Mesendoderm (in vitro differentiated cells): ENCODE data around the gene GUK1.

Experiments
- DNase-seq: peaks from one replicate; pipeline ENCODE4 v3.0.0; 2013
- H2AK5ac ChIP-seq: 2 replicates; pipeline ENCODE4 v1.6.1; 2013; ENCODE audit warnings: low read length, inconsistent platforms
- H2BK120ac ChIP-seq: 2 replicates; pipeline ENCODE4 v1.6.1; 2013; ENCODE audit warnings: low read depth, mild to moderate bottlenecking, low read length, moderate library complexity, mixed read lengths
- H2BK15ac ChIP-seq: replicated peaks from 2 replicates; pipeline ENCODE4 v1.6.1; 2013; ENCODE audit warnings: low read depth, mild to moderate bottlenecking, moderate library complexity
- H2BK5ac ChIP-seq: 2 replicates; pipeline ENCODE4 v1.6.1; 2013; ENCODE audit warnings: low read length, inconsistent platforms
- H3K18ac ChIP-seq: 2 replicates; pipeline ENCODE4 v1.6.1; 2013; ENCODE audit warnings: mild to moderate bottlenecking, low read length, mixed read lengths
- H3K23ac ChIP-seq: one replicate; pipeline ENCODE4 v1.6.1; 2013; ENCODE audit warnings: low read length
- H3K27ac ChIP-seq: 2 replicates; pipeline ENCODE4 v1.5.1; 2013; ENCODE audit warnings: low read depth, mild to moderate bottlenecking, inconsistent platforms, low read length, moderate library complexity
- H3K27me3 ChIP-seq: 2 replicates; pipeline ENCODE4 v1.6.1; 2013; ENCODE audit warnings: low read length, control low read depth, mild to moderate bottlenecking, inconsistent platforms; ENCODE audit not compliant: insufficient read depth, poor library complexity
- H3K36me3 ChIP-seq: 2 replicates; pipeline ENCODE4 v1.6.1; 2013; ENCODE audit warnings: low read length, inconsistent platforms; ENCODE audit not compliant: control insufficient read depth, insufficient read depth
- H3K4ac ChIP-seq: one replicate; pipeline ENCODE4 v1.6.1; 2013; ENCODE audit warnings: low read depth, mild to moderate bottlenecking, low read length, moderate library complexity
- H3K4me1 ChIP-seq: 2 replicates; pipeline ENCODE4 v1.6.1; 2013; ENCODE audit warnings: low read depth, low read length, inconsistent platforms; ENCODE audit not compliant: control insufficient read depth
- H3K4me2 ChIP-seq: 2 replicates; pipeline ENCODE4 v1.6.1; 2013; ENCODE audit warnings: low read length
- H3K4me3 ChIP-seq: 2 replicates; pipeline ENCODE4 v1.5.1; 2013; ENCODE audit warnings: mild to moderate bottlenecking, low read length
- H3K56ac ChIP-seq: one replicate; pipeline ENCODE4 v1.6.1; 2013; ENCODE audit warnings: low read length
- H3K79me1 ChIP-seq: 2 replicates; pipeline ENCODE4 v1.6.1; 2013; ENCODE audit warnings: low read length, inconsistent platforms
- H3K79me2 ChIP-seq: 2 replicates; pipeline ENCODE4 v1.6.1; 2013; ENCODE audit warnings: mild to moderate bottlenecking, low read length; ENCODE audit not compliant: control insufficient read depth, insufficient read depth
- H3K9ac ChIP-seq: 2 replicates; pipeline ENCODE4 v1.6.1; 2013; ENCODE audit warnings: low read length, inconsistent platforms
- H4K5ac ChIP-seq: one replicate; pipeline ENCODE4 v1.6.1; 2013; ENCODE audit warnings: low read length
- H4K8ac ChIP-seq: one replicate; pipeline ENCODE4 v1.6.1; 2013; ENCODE audit warnings: low read depth, mild to moderate bottlenecking, control low read depth, low read length, moderate library complexity
- WGBS: extraction: QIAGEN DNeasy Blood & Tissue Kit; methylation state at CpG from one replicate; pipeline ENCODE4 v1.1.7; 2013; ENCODE audit warnings: low lambda C conversion rate, missing lambda C conversion rate; ENCODE audit not compliant: insufficient coverage; ENCODE audit errors: extremely low coverage; 5-methylcytosine and 5-hydroxymethylcytosine counted together

GUK1 gene

GRCh38 chr1:228141226-228142044, 1.4 kb downstream of the GUK1 start:
- H3K4me1 ChIP-seq, result no peaks in the 10 kb centered on the region
- H3K23ac ChIP-seq, result no peak overlapping the region
- H3K27me3 ChIP-seq, result peaks cover 5% of the 10 kb centered on the region
- H2BK5ac ChIP-seq, result no peak overlapping the region
- no peak overlapping the region for H3K4ac ChIP-seq
- no peak overlapping the region for H4K8ac ChIP-seq
- H3K9ac ChIP-seq, result peak overlapping the region; percentile 95
- no peak overlapping the region for H2BK15ac ChIP-seq
- peak overlapping the region; percentile 92 for H3K4me2 ChIP-seq
- no peak for DNase-seq
- no CpG with 5 or more reads among the region's 27 CpGs for WGBS
- no peaks in the 10 kb centered on the region for H3K36me3 ChIP-seq
- no peak overlapping the region for H2BK120ac ChIP-seq
- peak overlapping the region; percentile 98 for H3K56ac ChIP-seq
- peaks cover 37% of the 10 kb centered on the region for H3K79me1 ChIP-seq
- H3K4me3 ChIP-seq, result peak overlapping the region; percentile 89
- no peak overlapping the region for H4K5ac ChIP-seq
- no peak overlapping the region for H3K18ac ChIP-seq
- no peak overlapping the region for H2AK5ac ChIP-seq
- peaks cover 36% of the 10 kb centered on the region for H3K79me2 ChIP-seq
- no peak overlapping the region for H3K27ac ChIP-seq

- no peaks in the 10 kb centered on the region for H3K27me3 ChIP-seq
- no peak overlapping the region for H4K8ac ChIP-seq
- no peak overlapping the region for H2AK5ac ChIP-seq
- no peak overlapping the region for H2BK5ac ChIP-seq
- H3K23ac ChIP-seq, result no peak overlapping the region
- H3K36me3 ChIP-seq, result no peaks in the 10 kb centered on the region
- no peaks in the 10 kb centered on the region for H3K4me1 ChIP-seq
- no peak overlapping the region for H2BK120ac ChIP-seq
- WGBS, result no CpG with 5 or more reads among the region's 16 CpGs
- no peak overlapping the region for H3K27ac ChIP-seq
- H3K4ac ChIP-seq, result no peak overlapping the region
- peaks cover 36% of the 10 kb centered on the region for H3K79me2 ChIP-seq
- H2BK15ac ChIP-seq, result no peak overlapping the region
- no peak for DNase-seq
- H3K79me1 ChIP-seq, result peaks cover 37% of the 10 kb centered on the region
- no peak overlapping the region for H3K56ac ChIP-seq
- H3K4me2 ChIP-seq, result no peak overlapping the region
- H4K5ac ChIP-seq, result no peak overlapping the region
- H3K4me3 ChIP-seq, result no peak overlapping the region
- no peak overlapping the region for H3K18ac ChIP-seq
- H3K9ac ChIP-seq, result no peak overlapping the region
These were observed 2.1 kb downstream of the GUK1 start for GRCh38 chr1:228142155-228142691.

GRCh38 chr1:228142701-228143136, 2.6 kb downstream of the GUK1 start:
- DNase-seq, result no peak
- H3K4me3 ChIP-seq, result no peak overlapping the region
- no CpG with 5 or more reads among the region's 11 CpGs for WGBS

GRCh38 chr1:228143480-228144192, 3.6 kb downstream of the GUK1 start:
- H3K79me1 ChIP-seq, result peaks cover 37% of the 10 kb centered on the region
- no peak overlapping the region for H3K4me2 ChIP-seq
- H3K56ac ChIP-seq, result no peak overlapping the region
- peaks cover 36% of the 10 kb centered on the region for H3K79me2 ChIP-seq
- H2BK120ac ChIP-seq, result no peak overlapping the region
- H3K36me3 ChIP-seq, result no peaks in the 10 kb centered on the region
- no peak overlapping the region for H3K4me3 ChIP-seq
- DNase-seq, result no peak
- H2BK15ac ChIP-seq, result no peak overlapping the region
- H3K27ac ChIP-seq, result no peak overlapping the region
- no CpG with 5 or more reads among the region's 12 CpGs for WGBS
- no peak overlapping the region for H3K9ac ChIP-seq
- H3K18ac ChIP-seq, result no peak overlapping the region
- no peak overlapping the region for H3K23ac ChIP-seq
- no peak overlapping the region for H2BK5ac ChIP-seq
- no peak overlapping the region for H3K4ac ChIP-seq
- H3K27me3 ChIP-seq, result no peaks in the 10 kb centered on the region
- no peaks in the 10 kb centered on the region for H3K4me1 ChIP-seq
- H2AK5ac ChIP-seq, result no peak overlapping the region
- H4K8ac ChIP-seq, result no peak overlapping the region
- no peak overlapping the region for H4K5ac ChIP-seq

More at GRCh38 chr1:228142701-228143136, 2.6 kb downstream of the GUK1 start:
- Histone ChIP-seq H3K4me2 (no peak overlapping the region), H3K4ac (no peak overlapping the region), H2BK15ac (no peak overlapping the region), H3K23ac (no peak overlapping the region), H2AK5ac (no peak overlapping the region), H3K79me2 (peaks cover 36% of the 10 kb centered on the region), H4K5ac (no peak overlapping the region), H3K4me1 (no peaks in the 10 kb centered on the region), H3K79me1 (peaks cover 37% of the 10 kb centered on the region), H3K36me3 (no peaks in the 10 kb centered on the region), H2BK120ac (no peak overlapping the region), H3K27ac (no peak overlapping the region), H3K9ac (no peak overlapping the region), H3K56ac (no peak overlapping the region), H4K8ac (no peak overlapping the region), H3K18ac (no peak overlapping the region), H2BK5ac (no peak overlapping the region), H3K27me3 (no peaks in the 10 kb centered on the region)

- H3K18ac ChIP-seq, result no peak overlapping the region
These were observed 4.3 kb downstream of the GUK1 start for GRCh38 chr1:228144193-228144992.

More at GRCh38 chr1:228144193-228144992, 4.3 kb downstream of the GUK1 start:
- no CpG with 5 or more reads among the region's 16 CpGs for WGBS
- Histone ChIP-seq H4K8ac (no peak overlapping the region), H3K4me2 (no peak overlapping the region), H3K23ac (no peak overlapping the region), H2BK15ac (no peak overlapping the region), H2BK120ac (no peak overlapping the region), H3K4me3 (no peak overlapping the region), H3K79me1 (peaks cover 37% of the 10 kb centered on the region), H3K56ac (no peak overlapping the region), H3K36me3 (no peaks in the 10 kb centered on the region), H3K27me3 (no peaks in the 10 kb centered on the region), H4K5ac (no peak overlapping the region), H3K9ac (no peak overlapping the region), H3K27ac (no peak overlapping the region), H3K4ac (no peak overlapping the region), H3K4me1 (no peaks in the 10 kb centered on the region), H3K79me2 (peaks cover 36% of the 10 kb centered on the region), H2AK5ac (no peak overlapping the region), H2BK5ac (no peak overlapping the region)
- no peak for DNase-seq
